HL-60 (cell line): Measurements from ENCODE around the gene NR0B2.
"Not testable (repeated sequence)": the region's sequence is repeated elsewhere in the genome, so short reads cannot be mapped to it uniquely, and the experiment has no call there.

ENCODE experiments used
- DNase-seq, 2 experiments: peaks; one replicate each; pipeline ENCODE4 v3.0.0-alpha.2; 2010 to 2020; ENCODE audit warnings: low read depth in 1 of 2, low spot score in 1 of 2
- H3K27ac ChIP-seq: fragments of 250-450 bp; sonication (Bioruptor Pico); replicated peaks from 2 replicates; pipeline ENCODE4 v1.5.1; 2020; ENCODE audit warnings: mild to moderate bottlenecking, moderate library complexity
- H3K27me3 ChIP-seq: fragments of 250-450 bp; sonication (Bioruptor Pico); 2 replicates; pipeline ENCODE4 v1.5.1; 2021; ENCODE audit warnings: mild to moderate bottlenecking, moderate library complexity; ENCODE audit not compliant: insufficient read depth, poor library complexity, severe bottlenecking
- H3K4me3 ChIP-seq: replicated peaks from 2 replicates; pipeline ENCODE4 v1.5.1; 2011; ENCODE audit warnings: mild to moderate bottlenecking, control low read depth, low read length; ENCODE audit not compliant: insufficient read depth
- CTCF ChIP-seq: IDR thresholded peaks from one replicate; pipeline ENCODE4 v1.5.1; 2011; ENCODE audit warnings: low read length, control low read depth, inconsistent platforms; ENCODE audit not compliant: insufficient read depth
- GABPA ChIP-seq: IDR thresholded peaks from 2 replicates; pipeline ENCODE4 v1.6.1; 2012; ENCODE audit warnings: low read depth
- POLR2AphosphoS5 ChIP-seq: IDR thresholded peaks from 2 replicates; pipeline ENCODE4 v1.6.1; 2012; ENCODE audit warnings: low read depth
- SPI1 ChIP-seq: IDR thresholded peaks from 2 replicates; pipeline ENCODE4 v1.6.1; 2012; ENCODE audit warnings: low read depth, mild to moderate bottlenecking, borderline replicate concordance
- TF ChIP-seq, protein P1 (sequence below): IDR thresholded peaks from 2 replicates; pipeline ENCODE4 v1.6.1; 2012; ENCODE audit warnings: low read depth; ENCODE audit not compliant: insufficient replicate concordance

NR0B2 gene

GRCh38 chr1:26888231-26888630 lies 25.5 kb downstream of the NR0B2 start:
- no peak overlapping the region for H3K4me3 ChIP-seq
- no peak for DNase-seq
- no peak overlapping the region for H3K27ac ChIP-seq
- no peaks in the 10 kb centered on the region for H3K27me3 ChIP-seq
- TF ChIP-seq CTCF (no peak), GABPA (no peak), POLR2AphosphoS5 (no peak), SPI1 (no peak)
- TF ChIP-seq, protein P1, sequence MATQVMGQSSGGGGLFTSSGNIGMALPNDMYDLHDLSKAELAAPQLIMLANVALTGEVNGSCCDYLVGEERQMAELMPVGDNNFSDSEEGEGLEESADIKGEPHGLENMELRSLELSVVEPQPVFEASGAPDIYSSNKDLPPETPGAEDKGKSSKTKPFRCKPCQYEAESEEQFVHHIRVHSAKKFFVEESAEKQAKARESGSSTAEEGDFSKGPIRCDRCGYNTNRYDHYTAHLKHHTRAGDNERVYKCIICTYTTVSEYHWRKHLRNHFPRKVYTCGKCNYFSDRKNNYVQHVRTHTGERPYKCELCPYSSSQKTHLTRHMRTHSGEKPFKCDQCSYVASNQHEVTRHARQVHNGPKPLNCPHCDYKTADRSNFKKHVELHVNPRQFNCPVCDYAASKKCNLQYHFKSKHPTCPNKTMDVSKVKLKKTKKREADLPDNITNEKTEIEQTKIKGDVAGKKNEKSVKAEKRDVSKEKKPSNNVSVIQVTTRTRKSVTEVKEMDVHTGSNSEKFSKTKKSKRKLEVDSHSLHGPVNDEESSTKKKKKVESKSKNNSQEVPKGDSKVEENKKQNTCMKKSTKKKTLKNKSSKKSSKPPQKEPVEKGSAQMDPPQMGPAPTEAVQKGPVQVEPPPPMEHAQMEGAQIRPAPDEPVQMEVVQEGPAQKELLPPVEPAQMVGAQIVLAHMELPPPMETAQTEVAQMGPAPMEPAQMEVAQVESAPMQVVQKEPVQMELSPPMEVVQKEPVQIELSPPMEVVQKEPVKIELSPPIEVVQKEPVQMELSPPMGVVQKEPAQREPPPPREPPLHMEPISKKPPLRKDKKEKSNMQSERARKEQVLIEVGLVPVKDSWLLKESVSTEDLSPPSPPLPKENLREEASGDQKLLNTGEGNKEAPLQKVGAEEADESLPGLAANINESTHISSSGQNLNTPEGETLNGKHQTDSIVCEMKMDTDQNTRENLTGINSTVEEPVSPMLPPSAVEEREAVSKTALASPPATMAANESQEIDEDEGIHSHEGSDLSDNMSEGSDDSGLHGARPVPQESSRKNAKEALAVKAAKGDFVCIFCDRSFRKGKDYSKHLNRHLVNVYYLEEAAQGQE = no peak

DNA sequence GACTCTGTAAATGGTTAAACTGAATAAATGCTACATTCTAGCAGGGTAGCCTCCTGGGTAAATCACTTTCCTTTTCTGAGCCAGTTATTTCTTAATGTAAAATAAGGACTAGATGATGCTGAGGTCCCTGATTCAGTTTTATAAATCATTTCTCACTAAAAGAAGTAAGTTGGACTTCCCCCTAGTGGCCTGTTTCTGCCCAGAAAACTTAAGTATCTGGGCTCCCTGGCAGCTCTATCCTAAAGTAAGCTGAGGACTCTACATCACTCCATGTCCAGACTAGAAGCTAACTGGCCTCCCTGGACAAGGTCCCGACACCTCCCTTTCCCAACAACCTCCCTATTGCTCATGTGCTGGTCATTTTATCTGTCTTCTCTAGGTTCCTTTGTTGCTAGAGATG lies 26.6 kb downstream of the NR0B2 start:
- DNase-seq = peak in 1 of 2 experiments; percentile 23
- peak; percentile 21 for TF ChIP-seq CTCF
- TF ChIP-seq, protein P1 = no peak
- H3K27ac ChIP-seq = no peak overlapping the region
- H3K4me3 ChIP-seq = no peak overlapping the region
- no peaks in the 10 kb centered on the region for H3K27me3 ChIP-seq

- no peak for DNase-seq
- Histone ChIP-seq H3K27ac (no peak overlapping the region), H3K27me3 (no peaks in the 10 kb centered on the region), H3K4me3 (no peak overlapping the region)
- TF ChIP-seq POLR2AphosphoS5 (no peak), CTCF (no peak), GABPA (no peak), SPI1 (no peak)
- TF ChIP-seq, protein P1 = no peak
Observed at GRCh38 chr1:26882696-26883463, 30.9 kb downstream of the NR0B2 start.

- not testable (repeated sequence) for H3K4me3 ChIP-seq, H3K27me3 ChIP-seq, H3K27ac ChIP-seq
Observed at GRCh38 chr1:26881611-26882010, 32.2 kb downstream of the NR0B2 start.

More at GRCh38 chr1:26881611-26882010, 32.2 kb downstream of the NR0B2 start:
- DNase-seq = not testable (repeated sequence)
